ENCODE results near the gene THSD7A. TPM values are rescaled to one million over a fixed set of nuclear protein-coding genes. Genes with fewer than 3 reads are reported as not detected.

THSD7A gene
- polyA plus RNA-seq, 1 donor (not counting 4 experiments of a cell fraction or from before 2014, with no cell fraction given) = not detected

- no peak for TF ChIP-seq CTCF (optimal IDR thresholded peaks at IDR 0.05 in 1 of 3, IDR thresholded peaks at IDR 0.05 in 1 of 3, conservative IDR thresholded peaks at IDR 0.05 in 1 of 3; ENCODE audit: extremely low read depth in 1 of 3, insufficient read depth in 2 of 3, low read length in 3 of 3)
- TF ChIP-seq EZH2 (IDR thresholded peaks at IDR 0.05; ENCODE audit: low read length) = no peak
- no peaks in the 10 kb centered on the region for H4K20me1 ChIP-seq (ENCODE audit: control insufficient read depth, extremely low read depth, insufficient read depth, low read length)
- H3K4me1 ChIP-seq (ENCODE audit: control insufficient read depth, extremely low read depth, insufficient read depth, low read length) = no peaks in the 10 kb centered on the region
- H3K27me3 ChIP-seq (ENCODE audit: control insufficient read depth, extremely low read depth, insufficient read depth, low read length) = no peaks in the 10 kb centered on the region
- FAIRE-seq (no peak), DNase-seq (ENCODE audit: low read depth, low spot score) (no peak)
- H3K9me3 ChIP-seq (ENCODE audit: control insufficient read depth, low read depth, low read length) = no peaks in the 10 kb centered on the region
- no peaks in the 10 kb centered on the region for H3K36me3 ChIP-seq (ENCODE audit: control insufficient read depth in 2 of 2, extremely low read depth in 1 of 2, insufficient read depth in 2 of 2, low read length in 2 of 2)
- H3K79me2 ChIP-seq (ENCODE audit: control insufficient read depth, insufficient read depth, low read length) = no peaks in the 10 kb centered on the region
- dilution Hi-C loops (cut with MboI; ENCODE audit: extremely low pct_ligation_motif_present, low sequenced_read_pairs) = no loop called here
- H3K4me2 ChIP-seq (ENCODE audit: control insufficient read depth, extremely low read depth, insufficient read depth, low read depth, low read length) = no peak overlapping the region
- H3K27ac ChIP-seq (ENCODE audit: control insufficient read depth, insufficient read depth, low read length) = no peak overlapping the region
- H3K9ac ChIP-seq (ENCODE audit: control insufficient read depth, extremely low read depth, insufficient read depth, low read length) = no peak overlapping the region
- H3K4me3 ChIP-seq (ENCODE audit: control insufficient read depth in 2 of 3, extremely low read depth in 1 of 3, insufficient read depth in 2 of 3, low read depth in 1 of 3, low read length in 3 of 3) = no peak overlapping the region
- H2AFZ ChIP-seq (ENCODE audit: control insufficient read depth, low read length) = no peak overlapping the region
- H3K9me1 ChIP-seq (ENCODE audit: control insufficient read depth, extremely low read depth, insufficient read depth, low read length) = no peaks in the 10 kb centered on the region
Measured at GRCh38 chr7:11753433-11753832, 78.6 kb downstream of the THSD7A start.

GRCh38 chr7:11751807-11752389, 80.1 kb downstream of the THSD7A start:
- no peaks in the 10 kb centered on the region for H3K27me3 ChIP-seq (ENCODE audit: control insufficient read depth, extremely low read depth, insufficient read depth, low read length)
- dilution Hi-C loops (cut with MboI; ENCODE audit: extremely low pct_ligation_motif_present, low sequenced_read_pairs) = no loop called here
- H4K20me1 ChIP-seq (ENCODE audit: control insufficient read depth, extremely low read depth, insufficient read depth, low read length) = no peaks in the 10 kb centered on the region
- no peaks in the 10 kb centered on the region for H3K79me2 ChIP-seq (ENCODE audit: control insufficient read depth, insufficient read depth, low read length)
- H3K9me1 ChIP-seq (ENCODE audit: control insufficient read depth, extremely low read depth, insufficient read depth, low read length) = no peaks in the 10 kb centered on the region
- no peak overlapping the region for H3K9ac ChIP-seq (ENCODE audit: control insufficient read depth, extremely low read depth, insufficient read depth, low read length)
- H3K4me3 ChIP-seq (ENCODE audit: control insufficient read depth in 2 of 3, extremely low read depth in 1 of 3, insufficient read depth in 2 of 3, low read depth in 1 of 3, low read length in 3 of 3) = no peak overlapping the region
- H3K36me3 ChIP-seq (ENCODE audit: control insufficient read depth in 2 of 2, extremely low read depth in 1 of 2, insufficient read depth in 2 of 2, low read length in 2 of 2) = no peaks in the 10 kb centered on the region
- TF ChIP-seq EZH2 (IDR thresholded peaks at IDR 0.05; ENCODE audit: low read length) (no peak), CTCF (optimal IDR thresholded peaks at IDR 0.05 in 1 of 3, IDR thresholded peaks at IDR 0.05 in 1 of 3, conservative IDR thresholded peaks at IDR 0.05 in 1 of 3; ENCODE audit: extremely low read depth in 1 of 3, insufficient read depth in 2 of 3, low read length in 3 of 3) (no peak)
- H3K9me3 ChIP-seq (ENCODE audit: control insufficient read depth, low read depth, low read length) = no peaks in the 10 kb centered on the region
- FAIRE-seq (no peak), DNase-seq (ENCODE audit: low read depth, low spot score) (no peak)
- H3K4me2 ChIP-seq (ENCODE audit: control insufficient read depth, extremely low read depth, insufficient read depth, low read depth, low read length) = no peak overlapping the region
- H3K27ac ChIP-seq (ENCODE audit: control insufficient read depth, insufficient read depth, low read length) = no peak overlapping the region
- no peaks in the 10 kb centered on the region for H3K4me1 ChIP-seq (ENCODE audit: control insufficient read depth, extremely low read depth, insufficient read depth, low read length)
- no peak overlapping the region for H2AFZ ChIP-seq (ENCODE audit: control insufficient read depth, low read length)

Data from keratinocyte (primary cell).